ENCODE data around the gene RASGRF2. TPM values are rescaled to one million over a fixed set of nuclear protein-coding genes. Genes with fewer than 3 reads are reported as not detected.

RASGRF2 gene
- total RNA-seq, 4 donors from 2014 or later, result 1.8 to 4.1 (median 2.5) TPM

GRCh38 chr5:80926979-80927656, 33.0 kb upstream of the RASGRF2 start:
- Histone ChIP-seq H3K4me1 (no peaks in the 10 kb centered on the region), H3K27ac (no peak overlapping the region), H3K4me3 (no peak overlapping the region), H3K9me3 (no peaks in the 10 kb centered on the region), H3K27me3 (no peaks in the 10 kb centered on the region), H3K36me3 (no peaks in the 10 kb centered on the region)
- DNase-seq (ENCODE audit: low spot score in 2 of 2), result no peak
- WGBS, result 86% methylated on average over 3 of the region's 3 CpGs
- TF ChIP-seq POLR2A (IDR thresholded peaks at IDR 0.05) (no peak), CTCF (IDR thresholded peaks at IDR 0.05) (no peak), POLR2AphosphoS5 (IDR thresholded peaks at IDR 0.05) (no peak), EP300 (IDR thresholded peaks at IDR 0.05) (no peak)

- no peaks in the 10 kb centered on the region for H3K9me3 ChIP-seq
- no peak overlapping the region for H3K27ac ChIP-seq
- no peaks in the 10 kb centered on the region for H3K4me1 ChIP-seq
- H3K27me3 ChIP-seq, result no peaks in the 10 kb centered on the region
- no peak overlapping the region for H3K4me3 ChIP-seq
- 67% methylated on average over 2 of the region's 2 CpGs for WGBS
- DNase-seq (ENCODE audit: low spot score in 2 of 2), result no peak
- no peaks in the 10 kb centered on the region for H3K36me3 ChIP-seq
- TF ChIP-seq CTCF (IDR thresholded peaks at IDR 0.05) (no peak), POLR2AphosphoS5 (IDR thresholded peaks at IDR 0.05) (no peak), POLR2A (IDR thresholded peaks at IDR 0.05) (no peak), EP300 (IDR thresholded peaks at IDR 0.05) (no peak)
Observed at GRCh38 chr5:80928073-80928472, 32.1 kb upstream of the RASGRF2 start.

GRCh38 chr5:80930940-80931339, 29.2 kb upstream of the RASGRF2 start:
- H3K4me3 ChIP-seq, result no peak overlapping the region
- no peaks in the 10 kb centered on the region for H3K36me3 ChIP-seq
- no peaks in the 10 kb centered on the region for H3K27me3 ChIP-seq
- DNase-seq (ENCODE audit: low spot score in 2 of 2), result no peak
- no peaks in the 10 kb centered on the region for H3K4me1 ChIP-seq
- no peak overlapping the region for H3K27ac ChIP-seq
- no peaks in the 10 kb centered on the region for H3K9me3 ChIP-seq
- TF ChIP-seq CTCF (IDR thresholded peaks at IDR 0.05) (no peak), POLR2AphosphoS5 (IDR thresholded peaks at IDR 0.05) (no peak), EP300 (IDR thresholded peaks at IDR 0.05) (no peak), POLR2A (IDR thresholded peaks at IDR 0.05) (no peak)
- 80% methylated on average over 3 of the region's 3 CpGs for WGBS

GRCh38 chr5:80931411-80931810, 28.8 kb upstream of the RASGRF2 start:
- Histone ChIP-seq H3K9me3 (no peaks in the 10 kb centered on the region), H3K36me3 (no peaks in the 10 kb centered on the region), H3K4me1 (no peaks in the 10 kb centered on the region), H3K27me3 (no peaks in the 10 kb centered on the region), H3K4me3 (no peak overlapping the region), H3K27ac (no peak overlapping the region)
- 65% methylated on average over 1 of the region's 1 CpG for WGBS
- TF ChIP-seq EP300 (IDR thresholded peaks at IDR 0.05), result no peak
- TF ChIP-seq POLR2AphosphoS5 (IDR thresholded peaks at IDR 0.05), result no peak
- TF ChIP-seq POLR2A (IDR thresholded peaks at IDR 0.05), result no peak
- TF ChIP-seq CTCF (IDR thresholded peaks at IDR 0.05), result no peak
- no peak for DNase-seq (ENCODE audit: low spot score in 2 of 2)

- H3K9me3 ChIP-seq, result no peaks in the 10 kb centered on the region
- H3K4me3 ChIP-seq, result no peak overlapping the region
- no peaks in the 10 kb centered on the region for H3K27me3 ChIP-seq
- WGBS, result 95% methylated on average over 1 of the region's 2 CpGs
- TF ChIP-seq POLR2AphosphoS5 (IDR thresholded peaks at IDR 0.05) (no peak), EP300 (IDR thresholded peaks at IDR 0.05) (no peak), CTCF (IDR thresholded peaks at IDR 0.05) (no peak), POLR2A (IDR thresholded peaks at IDR 0.05) (no peak)
- H3K36me3 ChIP-seq, result no peaks in the 10 kb centered on the region
- no peak overlapping the region for H3K27ac ChIP-seq
- no peak for DNase-seq (ENCODE audit: low spot score in 2 of 2)
- H3K4me1 ChIP-seq, result no peaks in the 10 kb centered on the region
Observed at GRCh38 chr5:80933036-80933435, 27.1 kb upstream of the RASGRF2 start.

Measured in suprapubic skin (tissue), 4 donors.